Measurements from ENCODE around the gene DLEC1. TPM values are rescaled to one million over a fixed set of nuclear protein-coding genes. Genes with fewer than 3 reads are reported as not detected.
A peak's percentile ranks its signal among the peaks of the same experiment; 100 is the strongest.

Gene DLEC1
- total and polyA plus RNA-seq, 2 of the 4 experiments (the other 2 are of a cell fraction) = 0.03 TPM; not detected in 1

DNA sequence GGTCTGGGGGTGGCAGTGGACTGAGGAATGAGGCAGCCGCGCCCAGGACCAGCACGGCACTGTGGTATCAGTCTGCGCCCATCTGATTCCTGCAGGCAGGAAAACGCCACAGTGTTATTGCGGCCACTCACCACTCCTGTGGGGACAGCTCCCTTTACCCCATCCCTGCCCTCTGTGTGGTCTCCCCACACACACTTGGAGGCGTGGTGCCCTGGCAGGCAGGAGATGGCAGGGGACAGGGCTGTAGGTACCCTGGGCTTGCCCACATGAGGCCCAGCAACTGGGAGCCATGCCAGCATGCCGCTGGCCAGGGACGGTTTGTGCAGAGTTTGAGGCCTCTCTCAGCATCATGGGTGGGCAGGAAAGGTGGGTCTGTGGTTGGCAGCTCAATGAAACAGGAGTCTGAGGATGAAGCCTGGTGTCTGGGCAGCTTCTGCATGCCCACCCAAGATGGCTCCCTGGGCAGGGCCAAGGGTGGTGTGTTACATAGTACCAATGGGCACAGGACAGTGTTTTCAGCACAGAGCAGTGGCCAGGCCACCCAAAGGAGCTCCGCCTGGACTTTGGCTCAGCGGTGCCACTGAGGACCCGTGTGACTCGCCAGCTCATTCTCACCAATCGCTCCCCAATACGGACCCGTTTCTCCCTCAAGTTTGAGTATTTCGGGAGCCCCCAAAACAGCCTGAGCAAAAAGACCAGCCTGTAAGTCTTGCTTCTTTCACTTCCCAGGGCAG lies 70.7 kb downstream of the DLEC1 start:
- H3K4me3 ChIP-seq (ENCODE audit: insufficient read depth, low read depth, low read length) = no peak overlapping the region
- no peaks in the 10 kb centered on the region for H3K9me3 ChIP-seq (ENCODE audit: control insufficient read depth, insufficient read depth, low read length)
- no peak overlapping the region for H4K5ac ChIP-seq (ENCODE audit: low read depth, low read length)
- H3K9me1 ChIP-seq (ENCODE audit: insufficient read depth, low read length) = no peaks in the 10 kb centered on the region
- H2AK9ac ChIP-seq (replicated peaks; ENCODE audit: low read depth, low read length, poor library complexity) = no peak overlapping the region
- H3K9ac ChIP-seq (ENCODE audit: low read depth, low read length) = no peak overlapping the region
- H3K4me1 ChIP-seq (ENCODE audit: control insufficient read depth, insufficient read depth, low read length) = no peaks in the 10 kb centered on the region
- no peak overlapping the region for H2BK120ac ChIP-seq (ENCODE audit: low read depth, low read length)
- POLR2A ChIA-PET (ENCODE audit: unreplicated experiment) = no interaction called here
- H3K27ac ChIP-seq (ENCODE audit: insufficient read depth, low read length) = no peak overlapping the region
- H4K91ac ChIP-seq (ENCODE audit: insufficient read depth, low read depth, low read length) = no peak overlapping the region
- DNase-seq (no peak), ATAC-seq (ENCODE audit: low read depth) (no peak)
- CTCF ChIA-PET = no interaction called here
- peak overlapping the region; percentile 44 for H2AFZ ChIP-seq (replicated peaks; ENCODE audit: low read length, poor library complexity)
- H3K79me1 ChIP-seq (ENCODE audit: low read depth in 1 of 2, low read length in 2 of 2) = no peaks in the 10 kb centered on the region
- no peak overlapping the region for H3K4me2 ChIP-seq (ENCODE audit: low read depth, low read length)
- H4K8ac ChIP-seq (ENCODE audit: low read depth in 2 of 2, low read length in 2 of 2) = no peak overlapping the region
- H3K56ac ChIP-seq (ENCODE audit: extremely low read depth, insufficient read depth, low read length) = no peak overlapping the region
- TF ChIP-seq MXI1 (IDR thresholded peaks at IDR 0.05; ENCODE audit: borderline replicate concordance, low read depth, low read length) (no peak), MAFK (IDR thresholded peaks at IDR 0.05; ENCODE audit: low read depth, low read length) (no peak), POLR2A (IDR thresholded peaks at IDR 0.05; ENCODE audit: low read depth, low read length) (no peak), NFE2L2 (IDR thresholded peaks at IDR 0.05; ENCODE audit: low read depth, low read length) (no peak), BHLHE40 (IDR thresholded peaks at IDR 0.05; ENCODE audit: low read depth, low read length) (no peak), CEBPB (IDR thresholded peaks at IDR 0.05; ENCODE audit: low read depth, low read length) (no peak), MAZ (IDR thresholded peaks at IDR 0.05; ENCODE audit: borderline replicate concordance, low read depth, low read length) (no peak), SMC3 (IDR thresholded peaks at IDR 0.05; ENCODE audit: low read depth, low read length) (no peak), FOS (IDR thresholded peaks at IDR 0.05; ENCODE audit: low read depth, low read length) (no peak), RAD21 (IDR thresholded peaks at IDR 0.05; ENCODE audit: low read length) (no peak), CHD1 (IDR thresholded peaks at IDR 0.05; ENCODE audit: low read depth, low read length) (no peak), RFX5 (IDR thresholded peaks at IDR 0.05; ENCODE audit: low read depth, low read length) (no peak), RCOR1 (IDR thresholded peaks at IDR 0.05; ENCODE audit: insufficient replicate concordance, low read length) (no peak)
- TF ChIP-seq, protein P1, sequence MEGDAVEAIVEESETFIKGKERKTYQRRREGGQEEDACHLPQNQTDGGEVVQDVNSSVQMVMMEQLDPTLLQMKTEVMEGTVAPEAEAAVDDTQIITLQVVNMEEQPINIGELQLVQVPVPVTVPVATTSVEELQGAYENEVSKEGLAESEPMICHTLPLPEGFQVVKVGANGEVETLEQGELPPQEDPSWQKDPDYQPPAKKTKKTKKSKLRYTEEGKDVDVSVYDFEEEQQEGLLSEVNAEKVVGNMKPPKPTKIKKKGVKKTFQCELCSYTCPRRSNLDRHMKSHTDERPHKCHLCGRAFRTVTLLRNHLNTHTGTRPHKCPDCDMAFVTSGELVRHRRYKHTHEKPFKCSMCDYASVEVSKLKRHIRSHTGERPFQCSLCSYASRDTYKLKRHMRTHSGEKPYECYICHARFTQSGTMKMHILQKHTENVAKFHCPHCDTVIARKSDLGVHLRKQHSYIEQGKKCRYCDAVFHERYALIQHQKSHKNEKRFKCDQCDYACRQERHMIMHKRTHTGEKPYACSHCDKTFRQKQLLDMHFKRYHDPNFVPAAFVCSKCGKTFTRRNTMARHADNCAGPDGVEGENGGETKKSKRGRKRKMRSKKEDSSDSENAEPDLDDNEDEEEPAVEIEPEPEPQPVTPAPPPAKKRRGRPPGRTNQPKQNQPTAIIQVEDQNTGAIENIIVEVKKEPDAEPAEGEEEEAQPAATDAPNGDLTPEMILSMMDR (conservative IDR thresholded peaks at IDR 0.05; ENCODE audit: low read depth, low read length) = no peak
- TF ChIP-seq, protein P2, sequence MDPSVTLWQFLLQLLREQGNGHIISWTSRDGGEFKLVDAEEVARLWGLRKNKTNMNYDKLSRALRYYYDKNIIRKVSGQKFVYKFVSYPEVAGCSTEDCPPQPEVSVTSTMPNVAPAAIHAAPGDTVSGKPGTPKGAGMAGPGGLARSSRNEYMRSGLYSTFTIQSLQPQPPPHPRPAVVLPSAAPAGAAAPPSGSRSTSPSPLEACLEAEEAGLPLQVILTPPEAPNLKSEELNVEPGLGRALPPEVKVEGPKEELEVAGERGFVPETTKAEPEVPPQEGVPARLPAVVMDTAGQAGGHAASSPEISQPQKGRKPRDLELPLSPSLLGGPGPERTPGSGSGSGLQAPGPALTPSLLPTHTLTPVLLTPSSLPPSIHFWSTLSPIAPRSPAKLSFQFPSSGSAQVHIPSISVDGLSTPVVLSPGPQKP (IDR thresholded peaks at IDR 0.05; ENCODE audit: borderline replicate concordance, low read depth, low read length) = no peak
- TF ChIP-seq, protein P3, sequence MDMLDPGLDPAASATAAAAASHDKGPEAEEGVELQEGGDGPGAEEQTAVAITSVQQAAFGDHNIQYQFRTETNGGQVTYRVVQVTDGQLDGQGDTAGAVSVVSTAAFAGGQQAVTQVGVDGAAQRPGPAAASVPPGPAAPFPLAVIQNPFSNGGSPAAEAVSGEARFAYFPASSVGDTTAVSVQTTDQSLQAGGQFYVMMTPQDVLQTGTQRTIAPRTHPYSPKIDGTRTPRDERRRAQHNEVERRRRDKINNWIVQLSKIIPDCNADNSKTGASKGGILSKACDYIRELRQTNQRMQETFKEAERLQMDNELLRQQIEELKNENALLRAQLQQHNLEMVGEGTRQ (IDR thresholded peaks at IDR 0.05; ENCODE audit: low read depth, low read length) = no peak
- H2BK20ac ChIP-seq (ENCODE audit: low read depth, low read length) = no peak overlapping the region
- no peak overlapping the region for H3K4ac ChIP-seq (ENCODE audit: low read depth, low read length)
- peaks cover 10% of the 10 kb centered on the region for H3K27me3 ChIP-seq (ENCODE audit: control insufficient read depth, insufficient read depth, low read length)
- no peak overlapping the region for H3K23ac ChIP-seq (ENCODE audit: low read depth, low read length)
- 93% methylated on average over 10 of the region's 17 CpGs; no CpG with 5 or more reads in 1 of the 2 experiments for WGBS, 2 experiments (ENCODE audit: extremely low coverage in 2 of 2, insufficient read length in 1 of 2)
- no TSS peak for BruUV-seq (replicated peaks)
- in situ Hi-C loops (cut with MboI; ENCODE audit: low sequenced_read_pairs) = no loop called here
- H2BK15ac ChIP-seq (ENCODE audit: low read depth, low read length) = no peak overlapping the region
- H2BK5ac ChIP-seq (ENCODE audit: low read depth, low read length, poor library complexity, severe bottlenecking) = no peak overlapping the region
- no peak overlapping the region for H3K18ac ChIP-seq (ENCODE audit: low read depth, low read length)
- no peak overlapping the region for H2AK5ac ChIP-seq (ENCODE audit: low read depth, low read length)
- no peaks in the 10 kb centered on the region for H3K36me3 ChIP-seq (ENCODE audit: control insufficient read depth, insufficient read depth, low read length)
- dilution Hi-C loops (cut with HindIII; ENCODE audit: low sequenced_read_pairs, unreplicated experiment) = no loop called here
- no peak overlapping the region for H3K14ac ChIP-seq (replicated peaks; ENCODE audit: low read depth, low read length)
- H4K20me1 ChIP-seq (ENCODE audit: insufficient read depth, low read length) = no peaks in the 10 kb centered on the region
- intact Hi-C loops (cut with micrococcal nuclease) = no loop called here
